A673 (cell line): Measurements from ENCODE around the gene TAGAP. TPM values are rescaled to one million over a fixed set of nuclear protein-coding genes. Genes with fewer than 3 reads are reported as not detected.

ENCODE experiments used
- BruUV-seq: library from RNA; stranded (reverse); fragments of 400-500 nt; replicated peaks from 2 replicates; lab custom pipeline; 2021; lab: Mats Ljungman, UMichigan
- CTCF ChIA-PET: fragments of 300-600 bp; sonication (Branson Sonifier 250); formaldehyde crosslinking; loops from one replicate; lab custom pipeline; 2022; ENCODE audit warnings: antibody characterized with exemption; lab: Charles Lee
- POLR2A ChIA-PET: fragments of 300-600 bp; sonication (Branson Sonifier 250); formaldehyde crosslinking; loops from one replicate; lab custom pipeline; 2022; ENCODE audit warnings: antibody characterized with exemption; ENCODE audit not compliant: low non-redundant PET; lab: Charles Lee
- DNase-seq: peaks from one replicate; pipeline ENCODE4 v3.0.0-alpha.2; 2015; ENCODE audit warnings: low spot score
- H3K27ac ChIP-seq: fragments of 200-600 bp; sonication (generic); 2 replicates; pipeline ENCODE4 v1.5.1; 2016; ENCODE audit warnings: mixed run types, low read depth, mild to moderate bottlenecking, mixed read lengths, antibody characterized with exemption, low read length; ENCODE audit not compliant: poor library complexity, severe bottlenecking
- H3K27me3 ChIP-seq: fragments of 200-600 bp; sonication (generic); replicated peaks from 2 replicates; pipeline ENCODE4 v1.6.1; 2017; ENCODE audit warnings: mixed run types, low read depth, mild to moderate bottlenecking, mixed read lengths, antibody characterized with exemption, low read length; ENCODE audit not compliant: insufficient read depth, poor library complexity
- H3K36me3 ChIP-seq: fragments of 200-600 bp; sonication (generic); 2 replicates; pipeline ENCODE4 v1.6.1; 2016; ENCODE audit warnings: mixed run types, mild to moderate bottlenecking, mixed read lengths, antibody characterized with exemption, low read length; ENCODE audit not compliant: insufficient read depth, poor library complexity, severe bottlenecking
- H3K4me1 ChIP-seq: fragments of 200-600 bp; sonication (generic); 2 replicates; pipeline ENCODE4 v1.6.1; 2017; ENCODE audit warnings: mixed run types, mild to moderate bottlenecking, mixed read lengths, antibody characterized with exemption, low read length; ENCODE audit not compliant: insufficient read depth, poor library complexity, severe bottlenecking
- H3K4me3 ChIP-seq: fragments of 200-600 bp; sonication (generic); 2 replicates; pipeline ENCODE4 v1.5.1; 2016; ENCODE audit warnings: low read depth, mixed run types, mild to moderate bottlenecking, mixed read lengths, low read length; ENCODE audit not compliant: poor library complexity, severe bottlenecking
- H3K9me3 ChIP-seq: fragments of 200-600 bp; sonication (generic); 2 replicates; pipeline ENCODE4 v1.6.1; 2016; ENCODE audit warnings: mixed run types, low read depth, mild to moderate bottlenecking, mixed read lengths, antibody characterized with exemption, low read length; ENCODE audit not compliant: poor library complexity, severe bottlenecking
- EZH2 ChIP-seq: fragments of 200-600 bp; sonication (generic); IDR thresholded peaks from 2 replicates; pipeline ENCODE4 v1.6.1; 2017; ENCODE audit warnings: borderline replicate concordance, low read depth, mild to moderate bottlenecking, mixed read lengths, antibody characterized with exemption, low read length; ENCODE audit not compliant: poor library complexity, severe bottlenecking
- intact Hi-C: fragments of 100-400 bp; cut with micrococcal nuclease; formaldehyde crosslinking; loops from one replicate; pipeline ENCODE4 v1.10.0; 2022; ENCODE audit not compliant: unreplicated experiment
- total RNA-seq: library from RNA; stranded (reverse); gene quantifications from 2 replicates; pipeline ENCODE4 v1.2.3, GENCODE V29; 2021
- TF ChIP-seq, protein P1 (sequence below): fragments of 300-800, 200-600 bp; sonication (generic); conservative IDR thresholded peaks from 2 replicates; pipeline ENCODE4 v1.5.1; 2017; ENCODE audit warnings: low read depth, mild to moderate bottlenecking, antibody characterized with exemption, low read length, moderate library complexity, mixed read lengths

The TAGAP gene
- total RNA-seq, 1 experiment from 2014 or later, result not detected

DNA sequence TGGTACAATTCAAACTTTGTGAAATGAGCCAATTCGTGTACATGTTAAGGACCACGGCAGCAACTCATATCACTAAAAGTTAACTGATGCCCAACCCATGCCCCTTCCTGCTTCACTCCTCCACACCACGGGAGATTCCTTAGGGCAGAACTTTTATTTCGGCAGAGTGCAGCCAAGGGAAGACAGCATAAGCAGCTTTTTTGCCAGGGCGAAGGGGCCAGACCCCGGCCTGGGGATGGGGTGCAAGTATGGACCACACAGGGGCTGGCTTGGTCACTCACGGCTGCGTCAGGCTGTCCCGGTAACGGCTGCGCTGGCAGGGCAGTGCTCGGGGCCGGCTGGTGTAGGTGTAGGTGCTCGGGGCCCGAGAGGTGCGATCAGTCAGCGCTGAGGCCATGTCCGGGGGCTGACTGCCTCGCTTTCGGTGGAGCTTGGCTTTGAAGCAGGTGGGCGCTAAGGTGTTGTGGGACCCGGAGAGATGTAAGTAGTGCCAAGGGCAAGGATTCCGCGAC lies 45.6 kb downstream of the TAGAP start:
- intact Hi-C loops, result no loop called here
- Histone ChIP-seq H3K4me3 (peak overlapping the region; percentile 70), H3K27me3 (no peaks in the 10 kb centered on the region), H3K27ac (peak overlapping the region; percentile 26), H3K4me1 (peaks cover 17% of the 10 kb centered on the region), H3K9me3 (no peaks in the 10 kb centered on the region), H3K36me3 (no peaks in the 10 kb centered on the region)
- TSS peak; percentile 35 for BruUV-seq
- peak; percentile 31 for DNase-seq
- ChIA-PET POLR2A (no interaction called here), CTCF (no interaction called here)
- TF ChIP-seq, protein P1, sequence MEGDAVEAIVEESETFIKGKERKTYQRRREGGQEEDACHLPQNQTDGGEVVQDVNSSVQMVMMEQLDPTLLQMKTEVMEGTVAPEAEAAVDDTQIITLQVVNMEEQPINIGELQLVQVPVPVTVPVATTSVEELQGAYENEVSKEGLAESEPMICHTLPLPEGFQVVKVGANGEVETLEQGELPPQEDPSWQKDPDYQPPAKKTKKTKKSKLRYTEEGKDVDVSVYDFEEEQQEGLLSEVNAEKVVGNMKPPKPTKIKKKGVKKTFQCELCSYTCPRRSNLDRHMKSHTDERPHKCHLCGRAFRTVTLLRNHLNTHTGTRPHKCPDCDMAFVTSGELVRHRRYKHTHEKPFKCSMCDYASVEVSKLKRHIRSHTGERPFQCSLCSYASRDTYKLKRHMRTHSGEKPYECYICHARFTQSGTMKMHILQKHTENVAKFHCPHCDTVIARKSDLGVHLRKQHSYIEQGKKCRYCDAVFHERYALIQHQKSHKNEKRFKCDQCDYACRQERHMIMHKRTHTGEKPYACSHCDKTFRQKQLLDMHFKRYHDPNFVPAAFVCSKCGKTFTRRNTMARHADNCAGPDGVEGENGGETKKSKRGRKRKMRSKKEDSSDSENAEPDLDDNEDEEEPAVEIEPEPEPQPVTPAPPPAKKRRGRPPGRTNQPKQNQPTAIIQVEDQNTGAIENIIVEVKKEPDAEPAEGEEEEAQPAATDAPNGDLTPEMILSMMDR, result no peak
- no peak for TF ChIP-seq EZH2

DNA sequence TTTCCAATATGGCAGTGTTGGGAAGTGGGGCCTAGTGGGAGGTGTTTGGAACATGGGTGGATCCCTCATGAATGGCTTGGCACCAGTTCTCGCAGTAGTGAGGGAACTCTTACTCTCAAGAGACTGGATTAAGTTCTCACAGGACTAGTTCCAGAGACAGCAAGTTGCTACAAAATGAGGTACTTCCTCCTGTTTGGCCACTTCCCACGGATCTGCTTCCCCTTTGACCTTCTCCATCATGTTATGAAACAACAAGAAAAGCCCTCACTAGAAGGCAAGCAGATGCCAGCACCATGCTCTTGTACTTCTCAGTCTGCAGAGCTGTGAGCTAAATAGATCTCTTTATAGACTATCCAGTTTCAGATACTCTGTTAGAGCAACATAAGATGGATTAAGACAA lies 47.9 kb downstream of the TAGAP start:
- no peak overlapping the region for H3K27ac ChIP-seq
- H3K36me3 ChIP-seq, result no peaks in the 10 kb centered on the region
- DNase-seq, result no peak
- no peak overlapping the region for H3K4me3 ChIP-seq
- no peaks in the 10 kb centered on the region for H3K27me3 ChIP-seq
- BruUV-seq, result no TSS peak
- intact Hi-C loops, result no loop called here
- no peaks in the 10 kb centered on the region for H3K9me3 ChIP-seq
- ChIA-PET POLR2A (no interaction called here), CTCF (no interaction called here)
- peaks cover 12% of the 10 kb centered on the region for H3K4me1 ChIP-seq
- TF ChIP-seq, protein P1, result no peak
- no peak for TF ChIP-seq EZH2

DNA sequence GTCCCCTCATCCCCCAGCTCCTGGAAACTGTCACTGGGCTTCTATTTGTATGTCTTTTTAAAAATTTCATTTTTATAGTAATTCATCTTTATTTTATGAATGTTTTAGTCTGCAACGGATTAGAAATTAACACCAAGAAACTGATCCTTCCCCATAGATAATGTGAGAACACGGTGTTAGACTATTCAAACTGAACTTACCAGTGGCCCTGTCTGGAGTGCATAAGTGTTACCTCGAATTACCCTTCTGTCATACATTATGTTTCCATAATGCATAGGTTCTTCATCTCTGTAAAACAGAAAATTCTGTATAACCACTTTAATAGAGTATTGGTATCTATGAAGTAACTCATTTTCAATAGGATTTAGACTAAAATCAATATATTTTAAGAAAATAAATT lies 51.2 kb downstream of the TAGAP start:
- H3K9me3 ChIP-seq, result no peaks in the 10 kb centered on the region
- no peak overlapping the region for H3K27ac ChIP-seq
- H3K4me1 ChIP-seq, result no peaks in the 10 kb centered on the region
- ChIA-PET CTCF (no interaction called here), POLR2A (no interaction called here)
- no TSS peak for BruUV-seq
- no peaks in the 10 kb centered on the region for H3K27me3 ChIP-seq
- no peak for DNase-seq
- no peaks in the 10 kb centered on the region for H3K36me3 ChIP-seq
- intact Hi-C loops, result no loop called here
- H3K4me3 ChIP-seq, result no peak overlapping the region
- TF ChIP-seq EZH2, result no peak
- TF ChIP-seq, protein P1, result no peak
